HEK293 (cell line): ENCODE data around the gene CFI.

Source experiments
- CTCF ChIA-PET: fragments of 350-600 bp; formaldehyde crosslinking; extraction: SDS; loops from one replicate; lab custom pipeline; 2021; ENCODE audit warnings: antibody characterized with exemption; lab: Yijun Ruan, JAX
- POLR2A ChIA-PET: fragments of 300-600 bp; formaldehyde crosslinking; extraction: SDS; loops from one replicate; lab custom pipeline; 2020; ENCODE audit warnings: antibody characterized with exemption, inconsistent platforms; lab: Yijun Ruan, JAX
- H3K27ac ChIP-seq: fragments of 200-500 bp; sonication (Bioruptor generic); 2 replicates; pipeline ENCODE4 v1.5.1; 2014; ENCODE audit warnings: low read depth, low read length, control low read depth, inconsistent platforms; ENCODE audit errors: extremely low read depth
- H3K36me3 ChIP-seq, 2 experiments: fragments of 200-500 bp in 1 of 2; sonication (Bioruptor generic) in 1 of 2; 1 replicate in 1 of 2; 2 replicates in 1 of 2; pipeline ENCODE4 v1.5.1; 2014 to 2017; ENCODE audit warnings: inconsistent platforms in 2 of 2, low read length in 2 of 2; ENCODE audit not compliant: control insufficient read depth in 2 of 2, insufficient read depth in 1 of 2
- H3K4me1 ChIP-seq: fragments of 200-500 bp; sonication (Bioruptor generic); 2 replicates; pipeline ENCODE4 v1.5.1; 2014; ENCODE audit warnings: mild to moderate bottlenecking, low read length, inconsistent platforms; ENCODE audit not compliant: control insufficient read depth, insufficient read depth
- H3K4me3 ChIP-seq: 2 replicates; pipeline ENCODE4 v1.5.1; 2011; ENCODE audit warnings: low read depth, mild to moderate bottlenecking, control low read depth, low read length, moderate library complexity
- H3K9me3 ChIP-seq: fragments of 200-500 bp; sonication (Bioruptor generic); 2 replicates; pipeline ENCODE4 v1.5.1; 2014; ENCODE audit warnings: low read depth, low read length, inconsistent platforms; ENCODE audit not compliant: control insufficient read depth, insufficient read depth
- KLF10 ChIP-seq: fragments of 450-650 bp; IDR thresholded peaks from 2 replicates; pipeline ENCODE4 v1.5.1; 2018; ENCODE audit warnings: missing biosample characterization, mild to moderate bottlenecking, missing genetic modification characterization
- ZBTB1 ChIP-seq: fragments of 450-650 bp; formaldehyde crosslinking; IDR thresholded peaks from 2 replicates; pipeline ENCODE4 v1.5.1; 2016; ENCODE audit warnings: missing biosample characterization, missing genetic modification characterization
- ZNF274 ChIP-seq, 2 experiments: fragments of 200-500 bp in 1 of 2; fragments of 450-650 bp in 1 of 2; sonication (Bioruptor generic) in 1 of 2; formaldehyde crosslinking in 1 of 2; IDR thresholded peaks; 2 replicates each; pipeline versions ENCODE4 v1.5.1 to v1.6.1; 2014 to 2016; ENCODE audit warnings: borderline replicate concordance in 1 of 2, inconsistent platforms in 1 of 2, low read length in 1 of 2, missing biosample characterization in 1 of 2, missing genetic modification characterization in 1 of 2
- ZNF37A ChIP-seq: fragments of 450-650 bp; IDR thresholded peaks from 2 replicates; pipeline ENCODE4 v1.5.1; 2018; ENCODE audit warnings: missing biosample characterization, missing genetic modification characterization
- ZNF837 ChIP-seq: fragments of 450-650 bp; formaldehyde crosslinking; IDR thresholded peaks from 2 replicates; pipeline ENCODE4 v1.5.1; 2016; ENCODE audit warnings: missing biosample characterization, missing genetic modification characterization
- TF ChIP-seq, protein P1 (sequence below): fragments of 450-650 bp; formaldehyde crosslinking; IDR thresholded peaks from 2 replicates; pipeline ENCODE4 v1.5.1; 2017; ENCODE audit warnings: missing biosample characterization, missing genetic modification characterization
- TF ChIP-seq, protein P2 (sequence below): fragments of 450-650 bp; IDR thresholded peaks from 2 replicates; pipeline ENCODE4 v1.5.1; 2018; ENCODE audit warnings: missing biosample characterization, missing genetic modification characterization
- TF ChIP-seq, protein P3 (sequence below): fragments of 450-650 bp; formaldehyde crosslinking; IDR thresholded peaks from 2 replicates; pipeline ENCODE4 v1.5.1; 2016; ENCODE audit warnings: missing biosample characterization, missing genetic modification characterization
- TF ChIP-seq, protein P4 (sequence below): fragments of 450-650 bp; formaldehyde crosslinking; IDR thresholded peaks from 2 replicates; pipeline ENCODE4 v1.5.1; 2016; ENCODE audit warnings: missing biosample characterization, missing genetic modification characterization
- TF ChIP-seq, protein P5 (sequence below): fragments of 450-650 bp; formaldehyde crosslinking; IDR thresholded peaks from 2 replicates; pipeline ENCODE4 v1.5.1; 2016; ENCODE audit warnings: missing biosample characterization, missing genetic modification characterization
- TF ChIP-seq, protein P6 (sequence below): fragments of 450-650 bp; formaldehyde crosslinking; IDR thresholded peaks from 2 replicates; pipeline ENCODE4 v1.5.1; 2016; ENCODE audit warnings: missing biosample characterization, missing genetic modification characterization

The CFI gene

DNA sequence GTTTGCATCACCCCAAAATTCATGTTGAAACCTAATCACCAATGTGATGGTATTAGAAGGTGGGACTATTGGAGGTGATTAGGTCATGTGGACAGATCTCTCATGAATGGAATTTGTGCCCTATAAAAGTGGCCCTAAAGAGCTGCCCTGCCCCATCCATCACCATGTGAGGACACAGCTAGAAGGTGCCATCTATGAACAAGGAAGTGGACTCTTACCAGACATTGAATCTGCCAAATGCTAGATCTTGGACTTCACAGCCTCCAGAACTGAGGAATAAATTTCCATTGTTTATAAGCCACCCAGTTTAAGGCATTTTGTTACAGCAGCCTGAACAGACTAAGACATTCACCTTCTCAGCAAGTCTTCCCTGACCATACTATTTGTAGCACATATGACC lies 79.4 kb downstream of the CFI start (continued):
- TF ChIP-seq ZNF274 (IDR thresholded peaks at IDR 0.05; ENCODE audit: low read length): no peak
- no peak for TF ChIP-seq ZNF274 (tag by site-specific recombination; IDR thresholded peaks at IDR 0.05; ENCODE audit: borderline replicate concordance)
- no peak for TF ChIP-seq ZNF37A (tag by site-specific recombination)
- TF ChIP-seq ZBTB1 (tag by site-specific recombination): no peak
- TF ChIP-seq, protein P1, sequence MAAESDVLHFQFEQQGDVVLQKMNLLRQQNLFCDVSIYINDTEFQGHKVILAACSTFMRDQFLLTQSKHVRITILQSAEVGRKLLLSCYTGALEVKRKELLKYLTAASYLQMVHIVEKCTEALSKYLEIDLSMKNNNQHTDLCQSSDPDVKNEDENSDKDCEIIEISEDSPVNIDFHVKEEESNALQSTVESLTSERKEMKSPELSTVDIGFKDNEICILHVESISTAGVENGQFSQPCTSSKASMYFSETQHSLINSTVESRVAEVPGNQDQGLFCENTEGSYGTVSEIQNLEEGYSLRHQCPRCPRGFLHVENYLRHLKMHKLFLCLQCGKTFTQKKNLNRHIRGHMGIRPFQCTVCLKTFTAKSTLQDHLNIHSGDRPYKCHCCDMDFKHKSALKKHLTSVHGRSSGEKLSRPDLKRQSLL (tag by site-specific recombination): no peak

DNA sequence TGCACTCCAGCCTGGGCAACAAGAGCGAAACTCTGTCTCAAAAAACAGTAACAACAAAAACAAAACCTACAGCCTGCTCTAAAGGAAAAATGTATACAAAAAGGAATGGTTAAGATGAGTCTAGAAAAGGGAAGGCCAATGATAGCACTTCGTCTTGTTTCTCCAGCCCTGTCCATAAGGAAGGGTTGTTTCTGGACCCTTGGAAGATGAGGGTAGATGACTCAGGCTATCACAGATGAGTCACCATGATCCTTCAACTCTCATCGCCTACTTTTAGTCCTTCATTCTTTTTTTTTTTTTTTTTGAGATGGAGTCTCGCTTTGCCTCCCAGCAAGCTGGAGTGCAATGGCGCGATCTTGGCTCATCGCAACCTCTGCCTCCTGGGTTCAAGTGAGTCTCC lies 80.8 kb downstream of the CFI start:
- Histone ChIP-seq H3K27ac (no peak overlapping the region), H3K9me3 (no peaks in the 10 kb centered on the region), H3K4me3 (no peak overlapping the region), H3K4me1 (no peaks in the 10 kb centered on the region), H3K36me3 (peaks cover 6 to 31% of the 10 kb centered on the region in 2 experiments; a peak in 2 of 3 replicates)
- ChIA-PET POLR2A (no interaction called here), CTCF (interaction anchor here (0.6 kb wide), 1 partner anchor 108 kb away, joined by 3 read pairs; no protein-coding TSS in a partner anchor)
- TF ChIP-seq, protein P2, sequence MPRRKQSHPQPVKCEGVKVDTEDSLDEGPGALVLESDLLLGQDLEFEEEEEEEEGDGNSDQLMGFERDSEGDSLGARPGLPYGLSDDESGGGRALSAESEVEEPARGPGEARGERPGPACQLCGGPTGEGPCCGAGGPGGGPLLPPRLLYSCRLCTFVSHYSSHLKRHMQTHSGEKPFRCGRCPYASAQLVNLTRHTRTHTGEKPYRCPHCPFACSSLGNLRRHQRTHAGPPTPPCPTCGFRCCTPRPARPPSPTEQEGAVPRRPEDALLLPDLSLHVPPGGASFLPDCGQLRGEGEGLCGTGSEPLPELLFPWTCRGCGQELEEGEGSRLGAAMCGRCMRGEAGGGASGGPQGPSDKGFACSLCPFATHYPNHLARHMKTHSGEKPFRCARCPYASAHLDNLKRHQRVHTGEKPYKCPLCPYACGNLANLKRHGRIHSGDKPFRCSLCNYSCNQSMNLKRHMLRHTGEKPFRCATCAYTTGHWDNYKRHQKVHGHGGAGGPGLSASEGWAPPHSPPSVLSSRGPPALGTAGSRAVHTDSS (tag by site-specific recombination): no peak
- TF ChIP-seq, protein P3, sequence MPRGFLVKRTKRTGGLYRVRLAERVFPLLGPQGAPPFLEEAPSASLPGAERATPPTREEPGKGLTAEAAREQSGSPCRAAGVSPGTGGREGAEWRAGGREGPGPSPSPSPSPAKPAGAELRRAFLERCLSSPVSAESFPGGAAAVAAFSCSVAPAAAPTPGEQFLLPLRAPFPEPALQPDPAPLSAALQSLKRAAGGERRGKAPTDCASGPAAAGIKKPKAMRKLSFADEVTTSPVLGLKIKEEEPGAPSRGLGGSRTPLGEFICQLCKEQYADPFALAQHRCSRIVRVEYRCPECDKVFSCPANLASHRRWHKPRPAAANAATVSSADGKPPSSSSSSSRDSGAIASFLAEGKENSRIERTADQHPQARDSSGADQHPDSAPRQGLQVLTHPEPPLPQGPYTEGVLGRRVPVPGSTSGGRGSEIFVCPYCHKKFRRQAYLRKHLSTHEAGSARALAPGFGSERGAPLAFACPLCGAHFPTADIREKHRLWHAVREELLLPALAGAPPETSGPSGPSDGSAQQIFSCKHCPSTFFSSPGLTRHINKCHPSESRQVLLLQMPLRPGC (tag by site-specific recombination): no peak
- TF ChIP-seq ZNF837 (tag by site-specific recombination) (no peak), KLF10 (no peak)
- TF ChIP-seq, protein P4, sequence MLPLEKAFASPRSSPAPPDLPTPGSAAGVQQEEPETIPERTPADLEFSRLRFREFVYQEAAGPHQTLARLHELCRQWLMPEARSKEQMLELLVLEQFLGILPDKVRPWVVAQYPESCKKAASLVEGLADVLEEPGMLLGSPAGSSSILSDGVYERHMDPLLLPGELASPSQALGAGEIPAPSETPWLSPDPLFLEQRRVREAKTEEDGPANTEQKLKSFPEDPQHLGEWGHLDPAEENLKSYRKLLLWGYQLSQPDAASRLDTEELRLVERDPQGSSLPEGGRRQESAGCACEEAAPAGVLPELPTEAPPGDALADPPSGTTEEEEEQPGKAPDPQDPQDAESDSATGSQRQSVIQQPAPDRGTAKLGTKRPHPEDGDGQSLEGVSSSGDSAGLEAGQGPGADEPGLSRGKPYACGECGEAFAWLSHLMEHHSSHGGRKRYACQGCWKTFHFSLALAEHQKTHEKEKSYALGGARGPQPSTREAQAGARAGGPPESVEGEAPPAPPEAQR: no peak
- TF ChIP-seq, protein P5, sequence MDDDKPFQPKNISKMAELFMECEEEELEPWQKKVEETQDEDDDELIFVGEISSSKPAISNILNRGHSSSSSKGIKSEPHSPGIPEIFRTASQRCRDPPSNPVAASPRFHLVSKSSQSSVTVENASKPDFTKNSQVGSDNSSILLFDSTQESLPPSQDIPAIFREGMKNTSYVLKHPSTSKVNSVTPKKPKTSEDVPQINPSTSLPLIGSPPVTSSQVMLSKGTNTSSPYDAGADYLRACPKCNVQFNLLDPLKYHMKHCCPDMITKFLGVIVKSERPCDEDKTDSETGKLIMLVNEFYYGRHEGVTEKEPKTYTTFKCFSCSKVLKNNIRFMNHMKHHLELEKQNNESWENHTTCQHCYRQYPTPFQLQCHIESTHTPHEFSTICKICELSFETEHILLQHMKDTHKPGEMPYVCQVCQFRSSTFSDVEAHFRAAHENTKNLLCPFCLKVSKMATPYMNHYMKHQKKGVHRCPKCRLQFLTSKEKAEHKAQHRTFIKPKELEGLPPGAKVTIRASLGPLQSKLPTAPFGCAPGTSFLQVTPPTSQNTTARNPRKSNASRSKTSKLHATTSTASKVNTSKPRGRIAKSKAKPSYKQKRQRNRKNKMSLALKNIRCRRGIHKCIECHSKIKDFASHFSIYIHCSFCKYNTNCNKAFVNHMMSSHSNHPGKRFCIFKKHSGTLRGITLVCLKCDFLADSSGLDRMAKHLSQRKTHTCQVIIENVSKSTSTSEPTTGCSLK: no peak

DNA sequence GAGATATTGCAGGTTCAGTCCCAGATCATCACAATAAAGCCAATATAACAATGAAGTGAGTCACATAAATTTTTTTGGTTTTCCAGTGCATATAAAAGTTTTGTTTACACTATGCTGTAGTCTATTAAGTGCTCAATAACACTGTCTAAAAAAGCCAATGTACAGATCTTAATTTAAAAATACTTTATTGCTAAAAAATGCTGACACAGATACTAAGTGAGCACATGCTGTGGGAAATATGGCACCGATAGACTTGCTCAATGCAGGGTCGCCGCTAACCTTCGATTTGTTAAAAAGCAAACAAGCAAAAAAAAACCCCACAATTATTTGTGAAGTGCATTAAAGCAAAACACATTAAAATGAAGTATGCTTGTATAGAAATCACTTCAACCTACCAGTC lies 82.2 kb downstream of the CFI start:
- no peaks in the 10 kb centered on the region for H3K4me1 ChIP-seq
- H3K36me3 ChIP-seq: peaks cover 13 to 29% of the 10 kb centered on the region in 2 experiments
- no peaks in the 10 kb centered on the region for H3K9me3 ChIP-seq
- H3K27ac ChIP-seq: no peak overlapping the region
- H3K4me3 ChIP-seq: no peak overlapping the region
- TF ChIP-seq, protein P6, sequence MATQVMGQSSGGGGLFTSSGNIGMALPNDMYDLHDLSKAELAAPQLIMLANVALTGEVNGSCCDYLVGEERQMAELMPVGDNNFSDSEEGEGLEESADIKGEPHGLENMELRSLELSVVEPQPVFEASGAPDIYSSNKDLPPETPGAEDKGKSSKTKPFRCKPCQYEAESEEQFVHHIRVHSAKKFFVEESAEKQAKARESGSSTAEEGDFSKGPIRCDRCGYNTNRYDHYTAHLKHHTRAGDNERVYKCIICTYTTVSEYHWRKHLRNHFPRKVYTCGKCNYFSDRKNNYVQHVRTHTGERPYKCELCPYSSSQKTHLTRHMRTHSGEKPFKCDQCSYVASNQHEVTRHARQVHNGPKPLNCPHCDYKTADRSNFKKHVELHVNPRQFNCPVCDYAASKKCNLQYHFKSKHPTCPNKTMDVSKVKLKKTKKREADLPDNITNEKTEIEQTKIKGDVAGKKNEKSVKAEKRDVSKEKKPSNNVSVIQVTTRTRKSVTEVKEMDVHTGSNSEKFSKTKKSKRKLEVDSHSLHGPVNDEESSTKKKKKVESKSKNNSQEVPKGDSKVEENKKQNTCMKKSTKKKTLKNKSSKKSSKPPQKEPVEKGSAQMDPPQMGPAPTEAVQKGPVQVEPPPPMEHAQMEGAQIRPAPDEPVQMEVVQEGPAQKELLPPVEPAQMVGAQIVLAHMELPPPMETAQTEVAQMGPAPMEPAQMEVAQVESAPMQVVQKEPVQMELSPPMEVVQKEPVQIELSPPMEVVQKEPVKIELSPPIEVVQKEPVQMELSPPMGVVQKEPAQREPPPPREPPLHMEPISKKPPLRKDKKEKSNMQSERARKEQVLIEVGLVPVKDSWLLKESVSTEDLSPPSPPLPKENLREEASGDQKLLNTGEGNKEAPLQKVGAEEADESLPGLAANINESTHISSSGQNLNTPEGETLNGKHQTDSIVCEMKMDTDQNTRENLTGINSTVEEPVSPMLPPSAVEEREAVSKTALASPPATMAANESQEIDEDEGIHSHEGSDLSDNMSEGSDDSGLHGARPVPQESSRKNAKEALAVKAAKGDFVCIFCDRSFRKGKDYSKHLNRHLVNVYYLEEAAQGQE (tag by site-specific recombination): no peak
- ChIA-PET CTCF (no interaction called here), POLR2A (no interaction called here)
